Measurements from ENCODE around the gene CNOT2. TPM values are rescaled to one million over a fixed set of nuclear protein-coding genes. Genes with fewer than 3 reads are reported as not detected.
"Not testable (repeated sequence)": the region's sequence is repeated elsewhere in the genome, so short reads cannot be mapped to it uniquely, and the experiment has no call there.

Gene CNOT2
- total RNA-seq, 1 experiment from 2014 or later: 84.6 TPM

DNA sequence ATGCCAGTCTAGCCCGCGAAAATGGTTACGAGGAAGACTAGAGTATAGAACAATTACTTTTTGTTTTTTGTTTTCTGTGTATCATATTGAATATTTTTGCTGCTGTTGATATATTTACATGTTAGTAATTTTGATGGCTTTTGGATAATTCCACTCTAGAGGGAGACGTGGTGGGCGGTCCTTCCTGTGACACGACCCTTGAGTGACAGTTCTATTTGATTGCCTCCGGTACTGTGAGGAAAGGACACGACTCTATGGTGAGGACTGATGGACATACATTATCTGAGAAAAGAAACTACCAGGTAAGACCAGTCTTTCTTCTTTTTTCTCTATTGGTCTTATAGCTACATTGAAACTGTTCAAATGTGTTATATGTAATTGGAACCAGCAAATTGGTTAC is 34.7 kb downstream of the CNOT2 start:
- no peak for DNase-seq (ENCODE audit: low read depth, low spot score)
- in situ Hi-C loops (cut with HindIII; ENCODE audit: low pct_unique_long_range_greater_than_20kb, low sequenced_read_pairs): no loop called here

DNA sequence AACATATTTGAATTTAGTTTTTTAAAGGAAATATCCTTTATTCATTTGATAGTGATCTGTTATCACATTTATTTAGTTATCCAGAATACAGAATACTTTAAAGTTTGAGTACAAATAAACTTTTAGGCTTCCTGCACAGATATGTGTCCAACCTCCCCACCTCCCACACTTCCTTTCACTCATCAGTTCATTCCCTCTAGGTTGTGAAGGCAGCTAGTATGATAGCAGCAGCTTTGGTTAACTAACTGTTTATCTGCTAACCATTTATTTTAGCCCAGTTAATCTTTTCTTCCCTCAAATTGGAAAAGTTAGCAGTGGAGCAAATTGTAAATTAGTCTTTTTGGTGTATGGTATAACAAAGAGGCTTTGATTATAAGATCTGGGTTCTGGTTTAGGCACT is 35.7 kb downstream of the CNOT2 start:
- in situ Hi-C loops (cut with HindIII; ENCODE audit: low pct_unique_long_range_greater_than_20kb, low sequenced_read_pairs): no loop called here
- no peak for DNase-seq (ENCODE audit: low read depth, low spot score)

DNA sequence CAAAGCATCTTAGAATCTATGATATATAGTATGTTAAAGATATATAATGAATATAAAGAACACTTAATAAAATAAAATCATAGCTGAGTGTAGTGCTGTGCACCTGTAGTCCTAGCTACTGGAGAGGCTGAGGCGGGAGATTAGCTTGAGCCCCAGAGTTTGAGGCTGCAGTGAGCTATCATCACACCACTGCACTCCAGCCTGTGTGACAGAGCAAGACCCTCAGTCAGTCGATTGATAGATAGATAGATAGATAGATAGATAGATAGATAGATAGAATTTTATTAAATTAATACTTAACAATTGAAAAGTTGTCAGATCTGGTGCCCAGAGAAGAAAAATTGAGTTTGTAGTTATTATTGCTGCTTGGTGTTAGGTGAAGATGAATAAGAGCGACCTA is 40.0 kb downstream of the CNOT2 start:
- DNase-seq (ENCODE audit: low read depth, low spot score): no peak
- in situ Hi-C loops (cut with HindIII; ENCODE audit: low pct_unique_long_range_greater_than_20kb, low sequenced_read_pairs): no loop called here

DNA sequence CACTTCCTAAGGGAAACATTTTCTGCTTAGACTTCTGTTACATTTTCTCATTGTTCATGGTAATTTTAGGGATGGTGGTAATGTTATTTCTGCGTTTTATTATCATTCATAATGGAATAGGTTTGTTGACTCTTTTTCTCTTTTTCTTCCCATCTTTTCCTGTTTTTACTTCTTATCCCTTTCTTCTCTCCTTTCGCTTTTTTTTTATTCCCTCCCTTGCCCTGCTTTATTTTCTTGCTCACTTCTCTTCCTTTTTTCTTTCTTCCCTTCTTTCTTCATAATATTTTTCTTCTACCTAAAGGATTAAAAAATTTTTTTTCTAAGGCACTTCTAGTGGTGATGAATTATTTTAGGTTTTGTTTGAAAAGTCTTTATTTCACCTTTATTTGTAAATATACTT is 45.6 kb downstream of the CNOT2 start:
- DNase-seq (ENCODE audit: low read depth, low spot score): no peak
- in situ Hi-C loops (cut with HindIII; ENCODE audit: low pct_unique_long_range_greater_than_20kb, low sequenced_read_pairs): no loop called here

DNA sequence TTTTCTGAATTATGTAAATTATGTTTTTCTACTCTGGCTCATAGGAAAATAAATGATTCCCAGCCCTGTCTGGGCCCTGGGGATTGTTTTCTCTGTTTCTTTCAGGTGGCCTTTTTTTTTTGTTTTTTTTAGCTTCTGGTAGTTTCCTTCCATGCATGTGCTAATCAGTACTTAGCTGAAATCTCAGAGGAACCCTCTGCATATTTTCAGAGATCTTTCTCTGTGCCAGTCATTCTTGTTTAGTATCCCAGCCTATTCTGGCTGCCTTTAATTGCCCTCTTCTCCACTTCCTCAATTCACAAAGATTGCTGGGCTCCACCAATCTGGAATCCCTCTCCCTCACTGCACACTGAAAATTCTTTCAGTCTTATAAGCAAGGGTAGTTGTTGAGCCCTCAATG is 46.9 kb downstream of the CNOT2 start:
- in situ Hi-C loops (cut with HindIII; ENCODE audit: low pct_unique_long_range_greater_than_20kb, low sequenced_read_pairs): no loop called here
- no peak for DNase-seq (ENCODE audit: low read depth, low spot score)

DNA sequence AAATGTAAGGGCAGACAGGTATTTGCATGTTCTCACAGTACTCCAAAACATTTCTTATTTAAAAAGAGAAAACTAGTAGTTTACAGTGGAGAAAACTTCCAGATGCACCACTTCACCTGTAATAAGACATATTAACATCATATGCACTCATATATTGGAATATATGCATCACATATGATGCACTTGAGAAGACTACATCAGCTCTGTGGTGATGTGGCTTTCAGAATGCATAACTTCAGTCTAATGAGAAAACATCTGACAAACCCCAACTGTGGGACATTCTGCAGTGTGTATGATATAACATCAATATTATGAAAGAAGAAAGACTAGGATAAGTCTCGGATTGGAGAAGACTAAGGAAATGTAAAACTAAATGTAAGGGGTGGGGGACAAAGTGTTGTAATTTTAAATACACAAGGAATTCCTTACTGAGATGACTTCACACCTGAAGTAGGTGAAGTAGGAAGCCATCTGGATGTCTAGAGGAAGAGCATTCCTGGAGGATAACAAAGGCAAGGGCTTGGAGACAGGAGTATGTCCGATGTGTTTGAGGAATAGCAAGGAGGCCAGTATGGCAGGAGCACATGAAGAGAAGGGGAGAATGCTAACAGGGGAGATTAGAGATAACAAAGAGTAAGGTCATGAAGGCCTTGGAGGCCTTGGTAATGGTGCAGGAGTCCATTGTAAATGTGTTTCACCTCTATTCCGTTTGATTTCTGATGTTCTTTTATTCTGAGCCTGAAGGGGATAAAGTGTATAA is 49.0 kb downstream of the CNOT2 start:
- in situ Hi-C loops (cut with HindIII; ENCODE audit: low pct_unique_long_range_greater_than_20kb, low sequenced_read_pairs): no loop called here

DNA sequence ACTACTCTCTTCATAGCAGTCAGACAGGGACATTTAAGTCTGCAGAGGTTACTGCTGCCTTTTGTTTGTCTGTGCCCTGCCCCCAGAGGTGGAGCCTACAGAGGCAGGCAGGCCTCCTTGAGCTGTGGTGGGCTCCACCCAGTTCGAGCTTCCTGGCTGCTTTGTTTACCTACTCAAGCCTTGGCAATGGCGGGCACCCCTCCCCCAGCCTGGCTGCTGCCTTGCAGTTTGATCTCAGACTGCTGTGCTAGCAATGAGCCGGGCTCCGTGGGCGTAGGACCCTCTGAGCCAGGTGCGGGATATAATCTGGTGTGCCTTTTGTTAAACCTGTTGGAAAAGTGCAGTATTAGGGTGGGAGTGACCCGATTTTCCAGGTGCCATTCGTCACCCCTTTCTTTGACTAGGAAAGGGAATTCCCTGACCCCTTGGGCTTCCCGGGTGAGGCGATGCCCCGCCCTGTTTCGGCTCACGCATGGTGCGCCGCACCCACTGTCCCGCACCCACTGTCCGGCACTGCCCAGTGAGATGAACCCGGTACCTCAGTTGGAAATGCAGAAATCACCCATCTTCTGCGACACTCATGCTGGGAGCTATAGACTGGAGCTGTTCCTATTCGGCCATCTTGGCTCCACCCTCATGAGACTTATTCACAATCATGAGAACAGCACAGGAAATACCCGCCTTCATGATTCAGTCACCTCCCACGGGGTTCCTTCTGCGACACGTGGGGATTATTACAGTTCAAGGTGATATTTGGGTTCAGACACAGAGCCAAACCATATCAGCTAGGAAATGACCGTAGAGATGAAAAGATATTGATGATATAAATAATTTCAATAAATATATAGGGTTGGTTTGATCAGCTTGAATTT is 61.7 kb downstream of the CNOT2 start:
- in situ Hi-C loops (cut with HindIII; ENCODE audit: low pct_unique_long_range_greater_than_20kb, low sequenced_read_pairs); DNase-seq (ENCODE audit: low read depth, low spot score): not testable (repeated sequence)

More for the DNA sequence above, 49.0 kb downstream of the CNOT2 start:
- DNase-seq (ENCODE audit: low read depth, low spot score): no peak

DNA sequence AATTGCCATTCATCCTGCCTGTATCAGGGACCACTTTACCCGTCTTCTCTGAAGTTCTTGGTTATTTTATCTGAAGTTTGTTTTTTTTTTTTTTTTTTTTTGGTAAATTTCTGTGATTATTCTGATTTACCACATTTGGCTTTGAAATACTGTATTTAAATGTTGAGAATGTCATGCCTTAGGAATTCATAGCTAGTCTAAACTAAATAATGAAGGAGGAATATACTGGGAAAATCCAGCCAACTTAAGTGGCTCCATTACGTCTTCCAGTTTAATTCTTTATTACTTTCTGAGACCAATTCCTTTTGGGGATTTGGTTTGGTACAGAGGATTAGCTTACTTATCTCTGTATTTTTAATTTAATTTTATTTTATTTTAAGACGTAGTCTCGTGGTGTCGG is 62.6 kb downstream of the CNOT2 start:
- in situ Hi-C loops (cut with HindIII; ENCODE audit: low pct_unique_long_range_greater_than_20kb, low sequenced_read_pairs): no loop called here
- no peak for DNase-seq (ENCODE audit: low read depth, low spot score)

DNA sequence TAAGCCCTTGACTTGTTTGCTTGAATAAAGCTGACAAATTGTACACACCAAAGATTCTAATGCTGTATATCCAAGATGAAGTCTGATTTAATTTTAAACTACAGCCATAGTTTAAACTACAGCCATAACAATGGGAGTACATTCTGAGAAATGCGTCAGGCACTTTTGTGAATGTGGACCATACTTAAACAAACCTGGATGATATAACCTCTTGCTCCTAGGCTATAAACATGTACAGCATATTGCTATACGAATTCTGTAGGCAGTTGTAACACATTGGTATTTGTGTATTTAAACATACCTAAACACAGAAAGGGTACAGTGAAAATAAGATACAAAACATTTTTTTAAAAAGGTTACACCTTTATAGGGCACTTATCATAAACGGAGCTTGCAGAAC is 63.4 kb downstream of the CNOT2 start:
- in situ Hi-C loops (cut with HindIII; ENCODE audit: low pct_unique_long_range_greater_than_20kb, low sequenced_read_pairs): no loop called here
- DNase-seq (ENCODE audit: low read depth, low spot score): no peak

DNA sequence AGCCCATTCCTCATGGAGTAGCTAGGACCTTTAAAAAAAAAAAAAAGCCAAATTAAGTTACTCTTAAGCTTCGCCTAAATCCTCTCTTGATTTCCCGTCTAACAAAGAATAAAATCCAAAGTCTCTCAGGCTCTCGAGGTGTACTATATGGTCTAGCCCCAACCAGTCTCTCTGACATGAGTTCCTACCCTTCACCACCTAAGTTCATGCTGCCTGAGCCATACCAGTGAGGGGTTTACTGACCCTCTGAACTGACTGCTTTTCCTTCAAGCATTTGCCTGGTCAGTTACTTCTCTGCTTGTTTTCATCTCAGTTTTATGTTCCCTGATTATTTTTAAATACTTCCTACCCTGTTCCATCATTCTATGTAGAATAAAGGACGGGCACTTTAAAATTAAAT is 64.6 kb downstream of the CNOT2 start:
- in situ Hi-C loops (cut with HindIII; ENCODE audit: low pct_unique_long_range_greater_than_20kb, low sequenced_read_pairs): no loop called here
- no peak for DNase-seq (ENCODE audit: low read depth, low spot score)

DNA sequence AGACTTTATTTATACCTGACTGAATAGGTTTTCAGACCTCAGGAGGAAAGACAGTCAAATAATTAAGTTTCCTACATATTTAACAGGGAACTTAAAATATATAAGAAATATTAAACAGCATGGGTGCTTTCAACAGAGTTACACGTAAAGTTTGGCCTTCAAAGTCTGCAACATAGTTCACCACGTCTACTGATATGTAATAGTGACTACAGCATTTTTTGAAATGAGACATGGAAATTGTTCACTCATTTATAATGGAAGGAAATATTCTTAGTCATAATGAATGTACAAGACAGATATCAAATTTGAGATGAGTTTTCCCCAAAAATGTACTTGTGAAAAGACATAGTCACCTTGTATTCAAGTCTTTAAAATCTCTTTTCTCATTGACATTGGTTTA is 66.1 kb downstream of the CNOT2 start:
- DNase-seq (ENCODE audit: low read depth, low spot score): no peak
- in situ Hi-C loops (cut with HindIII; ENCODE audit: low pct_unique_long_range_greater_than_20kb, low sequenced_read_pairs): no loop called here

DNA sequence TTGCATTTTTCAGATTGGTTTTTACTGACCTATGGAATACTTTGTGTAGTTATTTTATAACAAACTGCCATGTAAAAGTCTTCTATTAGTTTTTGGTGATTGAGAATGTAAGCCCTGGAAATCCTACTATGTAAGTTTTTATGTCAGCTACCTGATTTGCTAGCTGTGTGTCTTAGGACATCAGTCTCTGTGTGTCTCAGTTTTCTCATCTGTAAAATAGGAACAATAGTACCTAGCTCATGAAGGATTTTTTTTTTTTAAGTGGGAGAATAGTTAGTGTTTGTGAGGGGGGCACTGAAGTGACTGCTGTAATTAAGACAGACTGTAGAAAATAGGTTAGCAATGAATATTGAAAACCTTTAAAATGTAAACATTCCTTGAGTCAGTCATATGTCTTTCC is 70.9 kb downstream of the CNOT2 start:
- DNase-seq (ENCODE audit: low read depth, low spot score): no peak
- in situ Hi-C loops (cut with HindIII; ENCODE audit: low pct_unique_long_range_greater_than_20kb, low sequenced_read_pairs): no loop called here

DNA sequence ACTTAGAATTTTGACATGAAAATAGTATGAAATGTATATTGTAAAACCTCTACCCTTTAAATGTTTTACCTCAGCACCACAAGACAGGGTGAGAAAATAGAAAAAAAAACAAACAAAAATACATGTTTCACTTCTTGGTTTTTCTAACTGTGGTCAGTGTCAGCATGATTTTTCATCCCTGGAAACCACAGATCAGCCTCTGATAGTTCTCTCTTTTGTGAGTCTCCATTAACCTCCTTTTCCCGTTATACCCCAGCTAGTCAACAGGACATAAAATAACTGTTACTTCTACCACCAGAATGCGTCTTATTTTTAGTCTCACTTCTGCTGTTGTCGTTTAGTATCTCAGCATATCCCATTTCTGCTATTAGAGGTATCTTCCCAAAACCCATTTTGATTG is 74.5 kb downstream of the CNOT2 start:
- DNase-seq (ENCODE audit: low read depth, low spot score): no peak
- in situ Hi-C loops (cut with HindIII; ENCODE audit: low pct_unique_long_range_greater_than_20kb, low sequenced_read_pairs): no loop called here

DNA sequence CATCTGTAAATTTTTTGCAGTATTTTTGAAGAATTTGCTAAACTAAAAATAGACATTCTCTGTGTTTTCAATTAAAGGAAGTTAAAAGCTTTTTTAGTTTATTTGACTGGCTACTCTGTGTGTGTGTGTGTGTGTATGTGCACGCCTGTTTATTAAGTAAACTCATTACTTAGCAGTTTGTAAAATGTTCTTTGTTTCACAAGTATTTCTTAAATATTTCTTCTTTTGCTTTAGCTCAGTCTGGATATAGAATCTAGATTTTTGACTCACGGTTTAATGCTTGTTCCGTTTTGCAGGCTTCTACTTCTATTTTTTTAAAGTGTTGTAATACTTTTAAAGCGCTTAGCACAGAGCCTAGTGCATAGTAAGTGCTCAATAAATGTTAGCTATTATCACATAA is 76.4 kb downstream of the CNOT2 start:
- in situ Hi-C loops (cut with HindIII; ENCODE audit: low pct_unique_long_range_greater_than_20kb, low sequenced_read_pairs): no loop called here
- DNase-seq (ENCODE audit: low read depth, low spot score): no peak

DNA sequence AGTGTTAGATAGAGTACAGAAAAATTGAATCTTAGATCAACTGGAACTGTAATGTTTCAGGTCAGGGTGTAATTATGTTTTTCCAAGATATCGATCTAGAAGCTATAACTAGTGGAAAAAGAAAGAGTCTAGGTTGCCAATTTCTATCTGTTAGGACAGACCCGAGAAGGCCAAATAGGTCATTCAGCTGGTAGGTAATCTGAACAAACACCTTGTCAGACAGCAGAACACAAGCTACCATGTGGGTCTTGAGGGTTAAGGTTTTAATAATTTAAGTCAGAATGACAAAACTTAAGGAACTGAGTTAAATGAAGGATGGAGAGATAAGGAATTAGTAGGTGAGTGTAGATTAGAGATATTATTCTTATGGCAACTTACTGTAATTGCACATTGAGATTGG is 78.0 kb downstream of the CNOT2 start:
- no peak for DNase-seq (ENCODE audit: low read depth, low spot score)
- in situ Hi-C loops (cut with HindIII; ENCODE audit: low pct_unique_long_range_greater_than_20kb, low sequenced_read_pairs): no loop called here

DNA sequence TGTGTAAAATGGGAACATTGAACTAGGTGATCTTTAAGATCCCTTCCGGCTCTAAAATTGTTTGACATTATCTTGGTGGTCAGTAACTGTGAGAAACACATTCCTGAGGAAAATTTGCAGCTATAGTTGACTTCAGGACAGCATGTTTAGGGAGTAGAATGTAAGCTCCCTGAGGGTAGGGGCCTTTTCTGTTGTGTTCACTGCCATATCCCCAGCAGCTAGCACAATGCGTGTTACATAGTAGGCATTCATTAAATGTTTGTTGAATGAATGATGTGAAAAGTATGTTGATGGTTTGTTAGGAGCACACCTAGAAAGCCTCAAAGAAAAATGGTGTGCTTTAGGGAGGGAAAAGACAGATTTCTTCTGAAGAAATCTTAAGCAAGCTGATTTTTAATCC is 84.3 kb downstream of the CNOT2 start:
- in situ Hi-C loops (cut with HindIII; ENCODE audit: low pct_unique_long_range_greater_than_20kb, low sequenced_read_pairs): no loop called here
- no peak for DNase-seq (ENCODE audit: low read depth, low spot score)

DNA sequence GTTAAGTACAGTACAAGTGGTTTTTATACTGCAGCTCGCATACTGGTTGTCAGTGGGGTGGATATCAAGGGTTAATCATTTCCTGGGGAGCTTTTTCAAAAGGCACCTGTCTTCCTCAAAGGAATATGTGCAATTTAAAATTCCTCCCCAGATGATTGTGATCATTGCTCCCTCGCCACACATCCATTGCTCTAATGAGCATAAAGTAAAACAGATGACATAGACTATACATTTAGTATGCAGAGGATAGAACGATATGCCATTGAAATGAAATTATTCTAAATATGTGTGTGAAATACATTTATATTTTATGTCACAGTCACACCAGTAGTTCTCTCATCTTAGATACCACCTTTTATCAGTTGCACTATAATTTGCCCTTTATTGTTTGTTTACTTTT is 86.5 kb downstream of the CNOT2 start:
- DNase-seq (ENCODE audit: low read depth, low spot score): no peak
- in situ Hi-C loops (cut with HindIII; ENCODE audit: low pct_unique_long_range_greater_than_20kb, low sequenced_read_pairs): no loop called here

DNA sequence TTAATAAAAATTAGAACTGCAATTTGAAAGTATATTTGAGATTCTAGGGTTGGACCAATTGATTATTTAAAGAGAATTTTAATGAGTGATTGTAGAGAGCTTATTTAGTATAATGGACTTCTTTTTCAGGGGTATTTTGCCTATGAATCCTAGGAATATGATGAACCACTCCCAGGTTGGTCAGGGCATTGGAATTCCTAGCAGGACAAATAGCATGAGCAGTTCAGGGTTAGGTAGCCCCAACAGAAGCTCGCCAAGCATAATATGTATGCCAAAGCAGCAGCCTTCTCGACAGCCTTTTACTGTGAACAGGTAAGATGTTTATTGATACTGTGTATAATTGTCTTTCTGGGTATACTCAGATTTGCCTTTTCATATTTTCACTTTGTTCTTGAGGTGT is 86.9 kb downstream of the CNOT2 start:
- in situ Hi-C loops (cut with HindIII; ENCODE audit: low pct_unique_long_range_greater_than_20kb, low sequenced_read_pairs): no loop called here
- no peak for DNase-seq (ENCODE audit: low read depth, low spot score)

DNA sequence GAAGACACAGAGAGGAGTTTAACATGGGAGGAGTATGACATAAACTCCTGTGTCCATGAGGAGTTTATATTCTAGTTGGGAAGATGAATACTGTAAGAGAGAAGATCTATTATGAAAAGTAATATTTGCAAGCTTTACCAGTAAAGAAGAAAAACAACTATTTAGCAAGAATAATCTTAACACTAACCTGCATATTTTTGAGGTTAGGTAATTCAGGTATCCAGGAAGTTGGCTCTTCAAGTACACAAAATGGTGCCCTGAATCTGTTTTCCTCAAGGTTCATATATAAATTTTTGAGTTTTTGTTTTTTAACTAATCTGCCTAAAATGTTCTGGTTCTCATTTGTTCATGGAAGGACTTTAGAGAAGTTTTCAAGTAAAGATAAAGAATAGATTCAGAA is 89.0 kb downstream of the CNOT2 start:
- in situ Hi-C loops (cut with HindIII; ENCODE audit: low pct_unique_long_range_greater_than_20kb, low sequenced_read_pairs): no loop called here

More for the DNA sequence above, 89.0 kb downstream of the CNOT2 start:
- DNase-seq (ENCODE audit: low read depth, low spot score): no peak

All from SK-MEL-5 (cell line).